Measurements from ENCODE around the gene TEAD2.
"Not testable (repeated sequence)": the region's sequence is repeated elsewhere in the genome, so short reads cannot be mapped to it uniquely, and the experiment has no call there.

Gene TEAD2

GRCh38 chr19:49328741-49329140 is 33.5 kb downstream of the TEAD2 start:
- DNase-seq = peak; percentile 92

- no peak for DNase-seq
These were observed 34.2 kb downstream of the TEAD2 start for GRCh38 chr19:49327878-49328544.

- DNase-seq = no peak
These were observed 36.0 kb downstream of the TEAD2 start for GRCh38 chr19:49326165-49326704.

GRCh38 chr19:49325756-49326155 is 36.5 kb downstream of the TEAD2 start:
- not testable (repeated sequence) for DNase-seq

- DNase-seq = no peak
These were observed 37.2 kb downstream of the TEAD2 start, which contains the start of gene SLC6A16 for GRCh38 chr19:49324801-49325576. SLC6A16 (minus strand) TSS chr19:49325191; CDS start chr19:49311347, 13,844 bp downstream.

GRCh38 chr19:49318296-49318695 is 43.9 kb downstream of the TEAD2 start:
- DNase-seq = no peak

- no peak for DNase-seq
These were observed 45.9 kb downstream of the TEAD2 start for GRCh38 chr19:49316284-49316683.

GRCh38 chr19:49315111-49315510 is 47.1 kb downstream of the TEAD2 start:
- no peak for DNase-seq

- no peak for DNase-seq
These were observed 53.1 kb downstream of the TEAD2 start for GRCh38 chr19:49309087-49309486.

GRCh38 chr19:49306734-49307133 is 55.5 kb downstream of the TEAD2 start:
- DNase-seq = not testable (repeated sequence)

GRCh38 chr19:49301866-49302252 is 60.4 kb downstream of the TEAD2 start:
- no peak for DNase-seq

GRCh38 chr19:49301165-49301865 is 60.9 kb downstream of the TEAD2 start:
- DNase-seq = peak; percentile 20

- not testable (repeated sequence) for DNase-seq
These were observed 63.6 kb downstream of the TEAD2 start for GRCh38 chr19:49298653-49299052.

- no peak for DNase-seq
These were observed 64.8 kb downstream of the TEAD2 start for GRCh38 chr19:49297403-49297802.

GRCh38 chr19:49295208-49295880 is 66.9 kb downstream of the TEAD2 start:
- DNase-seq = no peak

GRCh38 chr19:49294401-49294800 is 67.8 kb downstream of the TEAD2 start:
- DNase-seq = no peak

Data from DMS79 treated with DMSO at 0.1 percent for 48 hours (cell line).